Liver (tissue), 3 donors: ENCODE data around the gene TMEM141.
"Not testable (repeated sequence)": the region's sequence is repeated elsewhere in the genome, so short reads cannot be mapped to it uniquely, and the experiment has no call there.

Experiments used
- ATF3 ChIP-seq: IDR thresholded peaks from 2 replicates; pipeline ENCODE4 v1.6.1; 2016; ENCODE audit warnings: antibody characterized with exemption
- CTCF ChIP-seq: fragments of 150-350 bp; IDR thresholded peaks from 2 replicates; pipeline ENCODE4 v1.5.1; 2017; ENCODE audit warnings: improper control_type of control experiment, low read depth, low read length; ENCODE audit not compliant: missing input control
- EGR1 ChIP-seq, 2 donors: IDR thresholded peaks; 2 replicates each; pipeline ENCODE4 v1.6.1; 2016 to 2018; ENCODE audit warnings: antibody characterized with exemption in 2 of 2, low read depth in 2 of 2
- FOXA1 ChIP-seq: IDR thresholded peaks from 2 replicates; pipeline ENCODE4 v1.6.1; 2016; ENCODE audit warnings: antibody characterized with exemption
- GABPA ChIP-seq, 2 donors: IDR thresholded peaks in 1 of 2; conservative IDR thresholded peaks in 1 of 2; 2 replicates each; pipeline ENCODE4 v1.6.1; 2016; ENCODE audit warnings: antibody characterized with exemption in 2 of 2, mild to moderate bottlenecking in 1 of 2, moderate library complexity in 1 of 2
- HNF4G ChIP-seq: IDR thresholded peaks from 2 replicates; pipeline ENCODE4 v1.6.1; 2016; ENCODE audit warnings: antibody characterized with exemption
- JUND ChIP-seq, 2 donors: IDR thresholded peaks; 2 replicates each; pipeline ENCODE4 v1.6.1; 2016; ENCODE audit warnings: antibody characterized with exemption in 2 of 2
- MAX ChIP-seq: IDR thresholded peaks from 2 replicates; pipeline ENCODE4 v1.6.1; 2016; ENCODE audit warnings: antibody characterized with exemption
- RAD21 ChIP-seq, 2 donors: IDR thresholded peaks; 2 replicates each; pipeline ENCODE4 v1.6.1; 2016; ENCODE audit warnings: antibody characterized with exemption in 2 of 2, mild to moderate bottlenecking in 2 of 2
- REST ChIP-seq: IDR thresholded peaks from 2 replicates; pipeline ENCODE4 v1.6.1; 2016; ENCODE audit warnings: antibody characterized with exemption, mild to moderate bottlenecking
- RXRA ChIP-seq, 2 donors: IDR thresholded peaks; 2 replicates each; pipeline ENCODE4 v1.6.1; 2017 to 2018; ENCODE audit warnings: antibody characterized with exemption in 2 of 2, mild to moderate bottlenecking in 1 of 2
- TAF1 ChIP-seq: conservative IDR thresholded peaks from 2 replicates; pipeline ENCODE4 v1.6.1; 2016; ENCODE audit warnings: antibody characterized with exemption, mild to moderate bottlenecking
- YY1 ChIP-seq: IDR thresholded peaks from 2 replicates; pipeline ENCODE4 v1.6.1; 2016; ENCODE audit warnings: antibody characterized with exemption, mild to moderate bottlenecking
- donor health status: healthy.
- donor health status: healthy.

- TF ChIP-seq CTCF; RAD21 (IDR thresholded peaks at IDR 0.05); YY1; RXRA (IDR thresholded peaks at IDR 0.05); JUND (IDR thresholded peaks at IDR 0.05); TAF1; GABPA (IDR thresholded peaks at IDR 0.05 in 1 of 2, conservative IDR thresholded peaks at IDR 0.05 in 1 of 2); HNF4G; ATF3; MAX; REST; FOXA1; EGR1 (IDR thresholded peaks at IDR 0.05; ENCODE audit: low read depth in 2 of 2): not testable (repeated sequence)
Observed at GRCh38 chr9:136786983-136787382, 4.2 kb upstream of the TMEM141 start.
